Psoas muscle (tissue), 8 donors: Measurements from ENCODE around the gene REXO4. TPM values are rescaled to one million over a fixed set of nuclear protein-coding genes. Genes with fewer than 3 reads are reported as not detected.

ENCODE experiments used
- ATAC-seq, 4 donors: fragments of 200-7000 bp; cut with Tn5 transposase; one replicate each; pipeline ENCODE4 v1.9.1; 2020; ENCODE audit warnings: moderate library complexity in 3 of 4, mild to moderate bottlenecking in 2 of 4
- DNase-seq, 2 donors: peaks; one replicate each; pipeline ENCODE4 v3.0.0-alpha.2; 2020
- H3K27ac ChIP-seq: fragments of 200-600 bp; one replicate; pipeline ENCODE4 v1.8.0; 2022
- H3K27me3 ChIP-seq, 3 donors: fragments of 200-600 bp in 1 of 3; one replicate each; pipeline versions ENCODE4 v1.6.1 to v1.8.0; 2013 to 2022; ENCODE audit warnings: low read length in 2 of 3, mild to moderate bottlenecking in 2 of 3, moderate library complexity in 1 of 3; ENCODE audit not compliant: insufficient read depth in 3 of 3
- H3K36me3 ChIP-seq, 2 donors: fragments of 200-600 bp in 1 of 2; one replicate each; pipeline versions ENCODE4 v1.6.1 to v1.8.0; 2013 to 2022; ENCODE audit warnings: low read depth in 1 of 2, mild to moderate bottlenecking in 1 of 2, moderate library complexity in 1 of 2; ENCODE audit not compliant: insufficient read depth in 1 of 2
- H3K4me1 ChIP-seq: fragments of 200-600 bp; one replicate; pipeline ENCODE4 v1.8.0; 2022
- H3K4me3 ChIP-seq: fragments of 200-600 bp; one replicate; pipeline ENCODE4 v1.8.0; 2022; ENCODE audit warnings: mild to moderate bottlenecking
- H3K9me3 ChIP-seq: fragments of 200-600 bp; one replicate; pipeline ENCODE4 v1.8.0; 2022
- WGBS, 3 donors: extraction: QIAGEN DNeasy Blood & Tissue Kit; methylation state at CpG; one replicate each; pipeline versions ENCODE4 v1.1.6 to v1.1.7; 2013; 5-methylcytosine and 5-hydroxymethylcytosine counted together
- intact Hi-C, 2 donors: fragments of 100-400 bp; cut with DNase I; formaldehyde crosslinking; loops; one replicate each; pipeline versions ENCODE4 v1.11.0 to v1.14.2; 2022
- polyA plus RNA-seq, 3 donors: library from polyadenylated mRNA; stranded (reverse); fragments of 200-250 nt; gene quantifications; one replicate each; pipeline ENCODE4 v1.2.3, GENCODE V29; 2013
- total RNA-seq, 4 donors: library from RNA; stranded (reverse); fragmentation: NEBNext Ultra II Directional in 2 of 4; extraction: Animal tissue kit (Norgen Biotek cat#: 25700) in 2 of 4; gene quantifications; one replicate each; pipeline versions ENCODE4 v1.2.1 to v1.2.4, GENCODE V29; 2021 to 2023
- TF ChIP-seq, protein P1 (sequence below): fragments of 200-600 bp; IDR thresholded peaks from one replicate; pipeline ENCODE4 v1.8.0; 2022; ENCODE audit warnings: antibody characterized with exemption
- donor health status: healthy with polysubstance abuse.
- donor health status: DM: no; HTN: no; CAD: no; lungs with moderate emphysema.
- donor health status: Bipolar disorder and iron deficiency.
- donor health status: healthy.
- donor health status: DM: yes; HTN: yes; CAD: no.
- donor health status: DM: no; HTN: no; CAD: no.
- donor health status: DM: no; HTN: no; CAD: no.
- donor health status: DM: yes; HTN: yes; CAD: no.

Gene REXO4
- total and polyA plus RNA-seq, 7 donors: 23.8 to 75.2 (median 31.2) TPM

DNA sequence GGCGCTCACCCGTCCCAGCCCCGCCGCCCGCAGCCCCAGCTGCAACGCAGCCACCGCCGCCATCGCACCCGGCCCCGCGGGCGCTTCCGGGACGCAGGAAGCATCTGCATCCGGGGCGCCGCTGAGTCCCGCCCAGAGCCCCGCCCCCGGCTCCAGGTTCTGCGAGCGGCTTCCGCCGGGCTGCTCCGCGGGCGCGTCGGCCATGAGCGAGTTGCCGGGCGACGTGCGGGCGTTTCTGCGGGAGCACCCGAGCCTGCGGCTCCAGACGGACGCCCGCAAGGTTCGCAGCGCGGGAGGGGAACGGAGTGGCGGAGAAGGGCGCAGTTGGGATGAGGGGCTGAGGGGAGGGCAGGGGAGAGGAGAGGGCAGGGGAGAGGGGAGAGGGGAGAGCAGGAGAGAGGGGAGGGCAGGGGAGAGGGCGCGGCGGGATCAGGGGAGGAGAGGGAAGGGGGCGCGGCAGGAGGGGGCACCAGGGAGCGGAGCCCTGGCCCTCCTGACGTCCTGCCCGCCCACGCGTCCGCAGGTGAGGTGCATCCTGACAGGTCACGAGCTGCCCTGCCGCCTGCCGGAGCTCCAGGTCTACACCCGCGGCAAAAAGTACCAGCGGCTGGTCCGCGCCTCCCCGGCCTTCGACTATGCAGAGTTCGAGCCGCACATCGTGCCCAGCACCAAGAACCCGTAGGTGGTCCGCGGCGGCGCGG is 61.3 kb downstream of the REXO4 start, which contains the start of the genes SURF1 and SURF2:
Gene SURF1 (minus strand): TSS at position 97 of the 701 bp plus-strand sequence. CDS start 34 bp downstream, at position 63.
Gene SURF2 (plus strand): TSS at position 160 of the 701 bp plus-strand sequence. CDS start 43 bp downstream, at position 203.
- no peaks in the 10 kb centered on the region for H3K9me3 ChIP-seq
- 1 to 2% (median 1%) methylated on average over 39 to 78 of the region's 78 CpGs for WGBS, 3 donors
- H3K4me3 ChIP-seq: peak within 1 kb of the TSS; percentile 72
- peaks cover 25% of the 10 kb centered on the region for H3K4me1 ChIP-seq
- peaks cover under 1 to 54% of the 10 kb centered on the region in 2 donors for H3K36me3 ChIP-seq
- no peaks in the 10 kb centered on the region for H3K27me3 ChIP-seq
- intact Hi-C loops: loop anchor here in 1 of 2 donors (5.0 to 10.0 kb wide), 3 partner anchors 51 to 131 kb away; no protein-coding TSS in a partner anchor
- H3K27ac ChIP-seq: peak within 1 kb of the TSS; percentile 79
- TF ChIP-seq, protein P1, sequence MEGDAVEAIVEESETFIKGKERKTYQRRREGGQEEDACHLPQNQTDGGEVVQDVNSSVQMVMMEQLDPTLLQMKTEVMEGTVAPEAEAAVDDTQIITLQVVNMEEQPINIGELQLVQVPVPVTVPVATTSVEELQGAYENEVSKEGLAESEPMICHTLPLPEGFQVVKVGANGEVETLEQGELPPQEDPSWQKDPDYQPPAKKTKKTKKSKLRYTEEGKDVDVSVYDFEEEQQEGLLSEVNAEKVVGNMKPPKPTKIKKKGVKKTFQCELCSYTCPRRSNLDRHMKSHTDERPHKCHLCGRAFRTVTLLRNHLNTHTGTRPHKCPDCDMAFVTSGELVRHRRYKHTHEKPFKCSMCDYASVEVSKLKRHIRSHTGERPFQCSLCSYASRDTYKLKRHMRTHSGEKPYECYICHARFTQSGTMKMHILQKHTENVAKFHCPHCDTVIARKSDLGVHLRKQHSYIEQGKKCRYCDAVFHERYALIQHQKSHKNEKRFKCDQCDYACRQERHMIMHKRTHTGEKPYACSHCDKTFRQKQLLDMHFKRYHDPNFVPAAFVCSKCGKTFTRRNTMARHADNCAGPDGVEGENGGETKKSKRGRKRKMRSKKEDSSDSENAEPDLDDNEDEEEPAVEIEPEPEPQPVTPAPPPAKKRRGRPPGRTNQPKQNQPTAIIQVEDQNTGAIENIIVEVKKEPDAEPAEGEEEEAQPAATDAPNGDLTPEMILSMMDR: no peak
- ATAC-seq (peak; percentile 81 to 90 (median 86)), DNase-seq (peak; percentile 92 to 95)

Other genes with a start within 250 kb of the REXO4 start
- not detected for gene OBP2B, start 208.8 kb downstream of the REXO4 start, total RNA-seq
- gene OBP2B, start 208.8 kb downstream of the REXO4 start, polyA plus RNA-seq: not detected
- under 1 TPM; 0.37 to 0.86 (median 0.72) TPM for gene ABO, start 142.8 kb downstream of the REXO4 start, total RNA-seq
- under 1 TPM; 0.03 to 0.51 (median 0.14) TPM for gene ABO, start 142.8 kb downstream of the REXO4 start, polyA plus RNA-seq
- 10 to 100 TPM; 11.4 to 27.3 (median 16.0) TPM for gene SURF6, start 81.8 kb downstream of the REXO4 start, total RNA-seq
- 10 to 100 TPM; 27.7 to 43.0 (median 36.3) TPM for gene SURF6, start 81.8 kb downstream of the REXO4 start, polyA plus RNA-seq
- 10 to 100 TPM in 2 of 4 donors, 1 to 10 TPM in 2; 7.5 to 14.4 (median 10.6) TPM for gene MED22, start 69.9 kb downstream of the REXO4 start, total RNA-seq
- 10 to 100 TPM; 14.5 to 43.5 (median 23.4) TPM for gene MED22, start 69.9 kb downstream of the REXO4 start, polyA plus RNA-seq
- 1,000 to 10,000 TPM; 1,013 to 1,526 (median 1,062) TPM for gene RPL7A, start 69.8 kb downstream of the REXO4 start, total RNA-seq
- 1,000 to 10,000 TPM; 1,923 to 3,403 (median 2,177) TPM for gene RPL7A, start 69.8 kb downstream of the REXO4 start, polyA plus RNA-seq
- gene SURF1, start 61.5 kb downstream of the REXO4 start, total RNA-seq: 10 to 100 TPM; 27.7 to 54.9 (median 45.5) TPM
- 100 to 1,000 TPM in 1 of 3 donors, 10 to 100 TPM in 2; 63.1 to 127 (median 77.0) TPM for gene SURF1, start 61.5 kb downstream of the REXO4 start, polyA plus RNA-seq
- 10 to 100 TPM; 10.9 to 13.8 (median 13.3) TPM for gene SURF2, start 61.5 kb downstream of the REXO4 start, total RNA-seq
- 10 to 100 TPM; 19.7 to 50.6 (median 38.7) TPM for gene SURF2, start 61.5 kb downstream of the REXO4 start, polyA plus RNA-seq
- gene SURF4, start 42.0 kb downstream of the REXO4 start, total RNA-seq: 10 to 100 TPM; 45.6 to 69.4 (median 66.8) TPM
- 100 to 1,000 TPM in 1 of 3 donors, 10 to 100 TPM in 2; 47.9 to 120 (median 88.0) TPM for gene SURF4, start 42.0 kb downstream of the REXO4 start, polyA plus RNA-seq
- under 1 TPM; 0.28 to 0.69 (median 0.46) TPM for gene STKLD1, start 41.6 kb downstream of the REXO4 start, total RNA-seq
- gene STKLD1, start 41.6 kb downstream of the REXO4 start, polyA plus RNA-seq: under 1 TPM; 0.07 to 0.69 (median 0.46) TPM
- gene ADAMTS13, start 4.4 kb upstream of the REXO4 start, total RNA-seq: 1 to 10 TPM; 2.0 to 6.7 (median 2.5) TPM
- gene ADAMTS13, start 4.4 kb upstream of the REXO4 start, polyA plus RNA-seq: 1 to 10 TPM in 2 of 3 donors, under 1 TPM in 1; 0.73 to 2.6 (median 1.8) TPM
- 1 to 10 TPM; 2.8 to 9.4 (median 7.2) TPM for gene CACFD1, start 42.0 kb upstream of the REXO4 start, total RNA-seq
- gene CACFD1, start 42.0 kb upstream of the REXO4 start, polyA plus RNA-seq: 1 to 10 TPM; 4.4 to 7.4 (median 5.6) TPM
- gene SLC2A6, start 61.1 kb upstream of the REXO4 start, total RNA-seq: 1 to 10 TPM; 1.2 to 2.7 (median 1.7) TPM
- 1 to 10 TPM; 1.3 to 2.2 (median 1.8) TPM for gene SLC2A6, start 61.1 kb upstream of the REXO4 start, polyA plus RNA-seq
- 1 to 10 TPM in 1 of 4 donors, under 1 TPM in 1, not detected in 2; 0.44 to 4.5 TPM for gene MYMK, start 106.9 kb upstream of the REXO4 start, total RNA-seq
- gene MYMK, start 106.9 kb upstream of the REXO4 start, polyA plus RNA-seq: under 1 TPM in 2 of 3 donors, not detected in 1; 0.05 to 0.60 TPM
- 1 to 10 TPM in 2 of 4 donors, under 1 TPM in 2; 0.34 to 5.4 (median 2.4) TPM for gene ADAMTSL2, start 116.7 kb upstream of the REXO4 start, total RNA-seq
- gene ADAMTSL2, start 116.7 kb upstream of the REXO4 start, polyA plus RNA-seq: under 1 TPM; 0.21 to 0.75 (median 0.29) TPM
- not detected for gene FAM163B, start 191.4 kb upstream of the REXO4 start, total RNA-seq
- not detected for gene FAM163B, start 191.4 kb upstream of the REXO4 start, polyA plus RNA-seq
- under 1 TPM in 2 of 4 donors, not detected in 2; 0.06 to 0.30 TPM for gene DBH, start 218.4 kb upstream of the REXO4 start, total RNA-seq
- under 1 TPM in 2 of 3 donors, not detected in 1; 0.01 to 0.04 TPM for gene DBH, start 218.4 kb upstream of the REXO4 start, polyA plus RNA-seq